ENCODE measurements around the gene NACC2.

DNA sequence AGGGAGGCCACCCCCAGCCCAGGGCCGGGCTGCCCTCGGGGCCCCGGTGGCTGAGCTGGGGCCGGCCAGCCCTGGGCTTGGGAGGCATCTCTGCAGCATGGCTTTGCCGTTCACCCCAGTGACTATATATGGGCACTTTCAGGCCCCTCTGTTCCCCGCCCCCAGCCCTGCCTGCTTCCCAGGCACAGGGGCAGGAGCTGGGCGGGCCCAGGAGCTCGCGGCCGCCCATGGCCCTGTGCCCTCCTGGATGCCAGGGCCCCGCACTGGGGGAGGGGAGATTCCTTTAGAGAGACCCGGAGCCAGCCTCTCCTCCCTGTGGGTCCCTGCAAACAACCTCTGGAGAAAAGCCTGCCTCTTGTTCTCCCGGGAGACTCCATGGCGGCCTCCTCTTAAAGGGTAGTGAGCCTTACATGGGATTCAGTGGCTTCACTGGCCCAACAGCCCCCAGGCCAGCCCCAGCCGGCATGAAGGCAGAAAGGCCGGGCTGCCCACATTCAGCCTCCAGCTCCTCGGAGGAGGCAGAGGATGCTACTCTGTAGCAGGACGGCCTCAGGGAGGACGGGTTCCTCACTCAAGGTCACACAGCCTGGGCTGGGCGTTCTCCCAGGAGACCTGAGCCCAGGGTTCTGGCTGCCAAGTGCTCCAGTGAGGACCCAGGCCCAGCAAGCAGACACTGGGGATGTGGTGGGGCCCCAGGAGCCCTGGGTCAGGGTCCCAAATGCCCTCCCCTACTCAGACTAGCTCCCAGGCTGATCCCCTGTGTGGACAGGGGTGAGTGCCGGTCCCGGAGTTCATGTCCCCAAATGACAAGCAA is 4.1 kb downstream of the NACC2 start:
- no peak for TF ChIP-seq CTCF (IDR thresholded peaks at IDR 0.05)
- TF ChIP-seq POLR2A (IDR thresholded peaks at IDR 0.05), result no peak

Measured in right lobe of liver (tissue), 4 donors.